GM23248 (cell line): ENCODE data around the gene MS4A2.

Experiments used
- EZH2 ChIP-seq: fragments of 200-600 bp; sonication (generic); IDR thresholded peaks from 2 replicates; pipeline ENCODE4 v1.6.1; 2018; ENCODE audit warnings: antibody characterized with exemption, mild to moderate bottlenecking; ENCODE audit not compliant: insufficient read depth, poor library complexity, severe bottlenecking
- EZH2phosphoT487 ChIP-seq: fragments of 200-600 bp; sonication (generic); IDR thresholded peaks from 2 replicates; pipeline ENCODE4 v1.6.1; 2018; ENCODE audit warnings: antibody characterized with exemption, moderate library complexity, mild to moderate bottlenecking, low read depth; ENCODE audit not compliant: insufficient read depth

DNA sequence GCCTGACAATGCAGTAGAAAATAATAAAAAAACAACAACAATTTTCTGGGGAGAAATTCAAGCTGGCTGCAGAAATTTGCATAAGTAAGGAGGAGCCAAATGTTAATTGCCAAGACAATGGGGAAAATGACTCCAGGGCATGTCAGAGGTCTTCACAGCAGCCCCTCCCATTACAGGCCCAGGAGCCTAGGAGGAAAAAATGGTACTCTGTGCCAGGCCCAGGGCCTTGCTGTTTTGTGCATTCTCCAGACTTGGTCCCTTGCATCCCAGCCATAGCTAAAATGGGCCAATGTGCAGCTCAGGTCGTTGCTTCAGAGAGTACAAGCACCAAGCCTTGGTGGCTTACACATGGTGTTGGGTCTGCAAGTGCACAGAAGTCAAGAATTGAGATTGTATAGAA is 45.5 kb downstream of the MS4A2 start:
- TF ChIP-seq EZH2phosphoT487 (no peak), EZH2 (no peak)
